ENCODE measurements around the gene TTC21B. TPM values are rescaled to one million over a fixed set of nuclear protein-coding genes. Genes with fewer than 3 reads are reported as not detected.

The TTC21B gene
- total and polyA plus RNA-seq, 4 donors = 21.3 to 79.2 (median 28.7) TPM

DNA sequence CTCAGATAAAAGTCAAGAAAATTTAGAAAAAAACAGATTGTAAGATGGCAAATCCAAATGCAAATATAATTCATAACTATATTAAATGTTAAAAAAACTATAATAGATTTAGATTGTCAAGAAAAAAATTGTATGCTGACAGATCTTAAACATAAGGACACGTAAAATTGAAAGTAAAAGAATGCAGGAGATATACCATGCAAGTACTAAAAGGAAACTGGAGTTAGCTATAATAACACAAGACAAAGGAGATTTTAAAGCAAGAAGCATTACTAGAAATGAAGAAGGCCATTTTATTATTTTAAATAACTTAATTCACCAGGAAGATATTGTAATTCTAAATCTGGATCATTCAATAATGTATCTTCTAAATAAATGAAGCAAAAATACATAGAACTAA is 48.3 kb downstream of the TTC21B start:
- Histone ChIP-seq H3K4me1 (ENCODE audit: control insufficient read depth, insufficient read depth, low read length) (no peaks in the 10 kb centered on the region), H3K9me3 (ENCODE audit: control insufficient read depth, insufficient read depth, low read length) (no peaks in the 10 kb centered on the region), H3K36me3 (ENCODE audit: control insufficient read depth, insufficient read depth, low read length) (peaks cover 12% of the 10 kb centered on the region), H3K27ac (ENCODE audit: low read depth, low read length) (no peak overlapping the region), H3K27me3 (ENCODE audit: control insufficient read depth, insufficient read depth, low read length) (no peaks in the 10 kb centered on the region), H3K4me3 (ENCODE audit: low read depth, low read length) (no peak overlapping the region)
- no peak for DNase-seq (ENCODE audit: low read depth in 4 of 6, low spot score in 6 of 6)
- no CpG with 5 or more reads among the region's 1 CpG for WGBS (ENCODE audit: insufficient coverage)

DNA sequence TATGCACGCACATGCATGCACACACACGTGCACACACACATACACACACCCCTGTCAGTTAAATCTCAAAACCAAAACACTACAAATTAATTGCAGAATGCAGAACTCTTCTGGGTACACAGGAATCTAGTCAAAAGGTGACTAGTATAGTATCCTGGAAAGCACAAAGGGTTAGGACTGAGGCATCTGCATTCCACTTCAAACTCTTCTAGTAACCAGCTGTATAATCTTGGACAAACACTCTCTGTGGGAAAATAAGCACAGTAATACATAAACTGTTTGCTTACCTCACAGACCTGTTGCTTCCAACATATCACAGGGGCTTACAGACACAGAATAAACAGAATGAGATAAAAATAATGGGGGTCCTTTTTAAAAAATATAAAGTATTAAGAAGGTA is 49.1 kb downstream of the TTC21B start:
- no peak for DNase-seq (ENCODE audit: low read depth in 4 of 6, low spot score in 6 of 6)
- no CpG with 5 or more reads among the region's 2 CpGs for WGBS (ENCODE audit: insufficient coverage)

DNA sequence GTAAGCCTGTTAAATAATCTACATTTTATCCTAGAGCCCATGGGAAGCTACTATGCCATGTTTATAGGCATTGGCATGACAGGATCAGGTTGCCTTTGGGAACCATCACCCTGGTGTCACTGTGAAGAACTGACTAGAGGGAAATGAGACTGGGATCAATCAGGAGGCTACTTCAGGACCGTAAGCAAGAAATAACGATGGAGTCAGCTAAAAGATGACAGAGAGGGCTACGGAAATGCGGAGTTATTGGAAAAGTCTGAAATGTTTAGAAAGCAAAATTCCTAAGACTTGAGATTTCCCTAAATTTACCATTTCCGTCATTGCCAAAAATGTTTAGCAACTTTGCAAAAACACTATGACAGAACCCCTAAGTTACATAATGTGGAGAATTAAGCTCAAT is 50.2 kb downstream of the TTC21B start:
- 100% methylated on average over 3 of the region's 5 CpGs for WGBS (ENCODE audit: insufficient coverage)
- Histone ChIP-seq H3K27ac (ENCODE audit: low read depth, low read length) (no peak overlapping the region), H3K4me3 (ENCODE audit: low read depth, low read length) (no peak overlapping the region), H3K9me3 (ENCODE audit: control insufficient read depth, insufficient read depth, low read length) (no peaks in the 10 kb centered on the region), H3K27me3 (ENCODE audit: control insufficient read depth, insufficient read depth, low read length) (no peaks in the 10 kb centered on the region), H3K36me3 (ENCODE audit: control insufficient read depth, insufficient read depth, low read length) (peaks cover 13% of the 10 kb centered on the region), H3K4me1 (ENCODE audit: control insufficient read depth, insufficient read depth, low read length) (no peaks in the 10 kb centered on the region)
- no peak for DNase-seq (ENCODE audit: low read depth in 4 of 6, low spot score in 6 of 6)

More for the DNA sequence above, 49.1 kb downstream of the TTC21B start:
- H3K4me3 ChIP-seq (ENCODE audit: low read depth, low read length) = no peak overlapping the region
- no peak overlapping the region for H3K27ac ChIP-seq (ENCODE audit: low read depth, low read length)
- no peaks in the 10 kb centered on the region for H3K9me3 ChIP-seq (ENCODE audit: control insufficient read depth, insufficient read depth, low read length)
- peaks cover 12% of the 10 kb centered on the region for H3K36me3 ChIP-seq (ENCODE audit: control insufficient read depth, insufficient read depth, low read length)
- no peaks in the 10 kb centered on the region for H3K4me1 ChIP-seq (ENCODE audit: control insufficient read depth, insufficient read depth, low read length)
- H3K27me3 ChIP-seq (ENCODE audit: control insufficient read depth, insufficient read depth, low read length) = no peaks in the 10 kb centered on the region

DNA sequence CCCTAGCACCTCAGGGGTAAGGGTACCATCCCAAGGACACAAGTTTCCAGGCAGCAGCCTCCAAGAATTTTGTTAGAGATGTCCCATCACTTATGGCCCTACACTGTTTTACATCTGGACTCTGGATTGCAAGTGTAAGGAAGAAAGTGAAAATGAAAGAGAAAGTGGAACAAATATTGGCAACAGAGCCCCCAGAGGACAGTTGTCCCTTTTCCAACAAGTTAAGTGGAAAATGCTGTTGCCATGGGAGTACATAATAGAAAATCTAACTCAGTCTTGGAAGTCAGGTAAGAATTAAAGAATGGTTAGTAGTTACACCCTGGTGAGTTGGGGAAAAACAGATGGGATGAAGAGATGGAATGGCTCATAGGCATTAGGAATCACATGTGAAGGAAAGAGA is 50.6 kb downstream of the TTC21B start:
- Histone ChIP-seq H3K27ac (ENCODE audit: low read depth, low read length) (no peak overlapping the region), H3K9me3 (ENCODE audit: control insufficient read depth, insufficient read depth, low read length) (no peaks in the 10 kb centered on the region)
- peak in 2 of 6 donors; percentile 22 to 26 for DNase-seq (ENCODE audit: low read depth in 4 of 6, low spot score in 6 of 6)

DNA sequence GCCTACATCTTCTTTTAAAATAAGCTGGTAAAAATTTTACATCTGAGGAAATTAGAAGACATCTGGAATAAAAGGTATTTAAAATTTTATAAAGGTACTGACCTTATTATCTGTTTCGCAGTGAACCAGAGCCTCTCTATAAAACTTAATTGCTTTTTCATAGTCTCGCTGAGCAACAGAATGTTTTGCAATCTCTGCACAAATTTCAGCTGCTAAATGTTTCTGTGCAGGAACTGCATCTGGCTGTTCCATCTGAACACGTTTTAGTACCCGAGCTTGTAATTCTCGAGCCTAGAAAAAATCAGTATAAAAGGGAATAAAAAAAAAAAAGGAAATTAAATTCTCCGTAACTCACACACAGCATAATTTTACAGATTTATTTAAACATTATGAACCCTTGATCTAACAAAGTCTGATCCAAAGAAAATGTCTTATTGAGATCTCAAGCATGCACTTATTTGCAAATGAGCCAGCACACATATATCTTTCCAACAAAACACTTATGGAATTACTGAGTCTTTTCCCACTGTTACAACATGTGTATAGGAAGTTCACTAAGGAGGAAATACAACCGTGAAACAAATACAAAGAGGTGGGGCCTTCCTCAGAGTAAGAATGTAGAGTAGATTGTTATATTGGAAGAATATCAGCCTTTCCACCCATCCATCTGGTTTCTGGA is 51.8 kb downstream of the TTC21B start:
- Histone ChIP-seq H3K27ac (ENCODE audit: low read depth, low read length) (no peak overlapping the region), H3K4me1 (ENCODE audit: control insufficient read depth, insufficient read depth, low read length) (no peaks in the 10 kb centered on the region), H3K36me3 (ENCODE audit: control insufficient read depth, insufficient read depth, low read length) (peaks cover 21% of the 10 kb centered on the region), H3K4me3 (ENCODE audit: low read depth, low read length) (no peak overlapping the region), H3K27me3 (ENCODE audit: control insufficient read depth, insufficient read depth, low read length) (no peaks in the 10 kb centered on the region), H3K9me3 (ENCODE audit: control insufficient read depth, insufficient read depth, low read length) (no peaks in the 10 kb centered on the region)
- peak in 2 of 6 donors; percentile 46 to 90 for DNase-seq (ENCODE audit: low read depth in 4 of 6, low spot score in 6 of 6)
- WGBS (ENCODE audit: insufficient coverage) = 67% methylated on average over 1 of the region's 7 CpGs

More for the DNA sequence above, 50.6 kb downstream of the TTC21B start:
- no peaks in the 10 kb centered on the region for H3K27me3 ChIP-seq (ENCODE audit: control insufficient read depth, insufficient read depth, low read length)
- no peaks in the 10 kb centered on the region for H3K4me1 ChIP-seq (ENCODE audit: control insufficient read depth, insufficient read depth, low read length)
- H3K4me3 ChIP-seq (ENCODE audit: low read depth, low read length) = no peak overlapping the region
- H3K36me3 ChIP-seq (ENCODE audit: control insufficient read depth, insufficient read depth, low read length) = peaks cover 17% of the 10 kb centered on the region

DNA sequence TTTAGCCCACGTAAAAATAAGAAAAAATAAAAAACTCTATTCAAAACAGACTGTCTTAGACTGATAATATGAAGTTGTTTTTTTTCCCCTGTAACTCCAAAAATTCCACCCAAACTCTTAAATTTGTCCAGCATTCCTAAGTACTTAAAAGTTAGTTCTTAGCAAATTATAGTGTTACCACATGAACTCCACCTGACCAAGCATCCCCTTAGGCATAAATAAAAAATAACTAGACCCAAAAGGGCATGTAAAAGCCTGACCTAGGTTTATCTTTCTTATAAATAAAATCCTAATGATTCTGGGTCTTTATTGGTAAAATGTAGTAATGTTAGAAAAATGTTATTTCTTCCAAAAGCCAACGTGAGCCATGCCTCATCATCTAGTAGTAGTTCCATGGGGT is 54.3 kb downstream of the TTC21B start:
- DNase-seq (ENCODE audit: low read depth in 4 of 6, low spot score in 6 of 6) = no peak
- Histone ChIP-seq H3K4me3 (ENCODE audit: low read depth, low read length) (no peak overlapping the region), H3K9me3 (ENCODE audit: control insufficient read depth, insufficient read depth, low read length) (no peaks in the 10 kb centered on the region), H3K4me1 (ENCODE audit: control insufficient read depth, insufficient read depth, low read length) (no peaks in the 10 kb centered on the region), H3K27ac (ENCODE audit: low read depth, low read length) (no peak overlapping the region), H3K36me3 (ENCODE audit: control insufficient read depth, insufficient read depth, low read length) (peaks cover 21% of the 10 kb centered on the region), H3K27me3 (ENCODE audit: control insufficient read depth, insufficient read depth, low read length) (no peaks in the 10 kb centered on the region)
- no CpG with 5 or more reads among the region's 2 CpGs for whole genome bisulfite sequencing (ENCODE audit: insufficient coverage)

DNA sequence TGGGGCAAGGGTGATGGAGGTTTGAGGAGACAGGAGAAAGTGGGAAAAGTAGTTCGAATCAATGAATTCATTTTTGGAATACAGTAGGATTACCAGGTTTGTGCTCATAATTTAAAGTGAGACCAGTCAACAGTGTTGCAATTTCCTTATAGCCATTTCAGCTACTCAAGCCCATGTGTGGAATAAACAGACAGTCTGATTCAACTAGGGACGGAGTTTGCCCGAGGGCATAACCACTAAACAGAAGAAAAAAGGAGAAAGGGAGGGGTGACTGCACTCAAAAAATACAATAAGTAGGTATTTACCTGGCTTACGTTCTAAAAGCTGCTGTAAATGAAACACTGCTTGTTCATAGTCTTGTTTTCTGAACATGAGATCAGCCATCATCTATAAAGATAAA is 55.2 kb downstream of the TTC21B start:
- Histone ChIP-seq H3K27me3 (ENCODE audit: control insufficient read depth, insufficient read depth, low read length) (no peaks in the 10 kb centered on the region), H3K36me3 (ENCODE audit: control insufficient read depth, insufficient read depth, low read length) (peaks cover 21% of the 10 kb centered on the region)
- WGBS (ENCODE audit: insufficient coverage) = 100% methylated on average over 1 of the region's 4 CpGs

DNA sequence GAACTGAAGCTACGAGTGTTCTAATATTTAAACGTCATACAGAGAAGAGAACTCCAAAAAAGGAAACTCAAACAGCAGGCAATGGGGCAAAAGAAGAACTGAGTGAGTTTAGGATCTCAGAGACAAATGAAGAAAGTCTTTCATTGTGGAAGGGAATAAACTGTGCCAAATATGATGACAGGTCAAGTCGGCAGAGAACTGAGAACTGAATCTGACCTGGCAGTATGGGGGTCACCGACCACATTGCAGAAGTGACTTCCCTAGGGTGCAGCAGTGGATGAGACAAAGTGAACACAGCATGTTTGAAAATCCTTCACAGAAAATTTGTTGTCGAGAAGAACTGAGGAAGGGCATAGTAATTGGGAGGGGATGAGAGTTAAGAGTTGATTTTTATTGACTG is 55.9 kb downstream of the TTC21B start:
- Histone ChIP-seq H3K36me3 (ENCODE audit: control insufficient read depth, insufficient read depth, low read length) (peaks cover 21% of the 10 kb centered on the region), H3K4me3 (ENCODE audit: low read depth, low read length) (no peak overlapping the region), H3K27ac (ENCODE audit: low read depth, low read length) (no peak overlapping the region), H3K4me1 (ENCODE audit: control insufficient read depth, insufficient read depth, low read length) (no peaks in the 10 kb centered on the region), H3K9me3 (ENCODE audit: control insufficient read depth, insufficient read depth, low read length) (no peaks in the 10 kb centered on the region), H3K27me3 (ENCODE audit: control insufficient read depth, insufficient read depth, low read length) (no peaks in the 10 kb centered on the region)
- 73% methylated on average over 5 of the region's 5 CpGs for WGBS (ENCODE audit: insufficient coverage)
- DNase-seq (ENCODE audit: low read depth in 4 of 6, low spot score in 6 of 6) = peak in 1 of 6 donors; percentile 7

More for the DNA sequence above, 55.2 kb downstream of the TTC21B start:
- no peak for DNase-seq (ENCODE audit: low read depth in 4 of 6, low spot score in 6 of 6)
- Histone ChIP-seq H3K27ac (ENCODE audit: low read depth, low read length) (no peak overlapping the region), H3K9me3 (ENCODE audit: control insufficient read depth, insufficient read depth, low read length) (no peaks in the 10 kb centered on the region), H3K4me1 (ENCODE audit: control insufficient read depth, insufficient read depth, low read length) (no peaks in the 10 kb centered on the region), H3K4me3 (ENCODE audit: low read depth, low read length) (no peak overlapping the region)

DNA sequence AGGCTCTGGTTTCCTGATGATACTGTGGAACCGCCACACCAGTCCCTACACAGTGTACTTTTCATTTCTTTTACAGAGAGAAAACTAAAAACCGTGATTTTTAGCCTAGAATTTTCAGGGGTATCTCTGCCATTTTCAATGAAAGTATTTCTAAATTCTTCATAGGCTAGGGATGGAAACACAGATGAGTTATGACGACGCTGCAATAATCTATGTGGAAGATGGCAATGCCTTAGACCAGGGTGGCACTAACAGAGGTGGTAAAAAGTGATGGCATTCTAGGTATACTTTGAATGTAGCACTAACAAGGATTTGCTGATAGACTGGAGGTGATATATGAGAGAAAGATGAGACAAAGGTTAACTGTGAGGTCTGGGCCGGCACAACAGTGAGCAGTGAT is 56.5 kb downstream of the TTC21B start:
- no peaks in the 10 kb centered on the region for H3K4me1 ChIP-seq (ENCODE audit: control insufficient read depth, insufficient read depth, low read length)
- no peak overlapping the region for H3K27ac ChIP-seq (ENCODE audit: low read depth, low read length)
- WGBS (ENCODE audit: insufficient coverage) = 96% methylated on average over 3 of the region's 5 CpGs
- no peak overlapping the region for H3K4me3 ChIP-seq (ENCODE audit: low read depth, low read length)
- no peaks in the 10 kb centered on the region for H3K27me3 ChIP-seq (ENCODE audit: control insufficient read depth, insufficient read depth, low read length)
- H3K36me3 ChIP-seq (ENCODE audit: control insufficient read depth, insufficient read depth, low read length) = peaks cover 21% of the 10 kb centered on the region
- no peak for DNase-seq (ENCODE audit: low read depth in 4 of 6, low spot score in 6 of 6)
- H3K9me3 ChIP-seq (ENCODE audit: control insufficient read depth, insufficient read depth, low read length) = no peaks in the 10 kb centered on the region

DNA sequence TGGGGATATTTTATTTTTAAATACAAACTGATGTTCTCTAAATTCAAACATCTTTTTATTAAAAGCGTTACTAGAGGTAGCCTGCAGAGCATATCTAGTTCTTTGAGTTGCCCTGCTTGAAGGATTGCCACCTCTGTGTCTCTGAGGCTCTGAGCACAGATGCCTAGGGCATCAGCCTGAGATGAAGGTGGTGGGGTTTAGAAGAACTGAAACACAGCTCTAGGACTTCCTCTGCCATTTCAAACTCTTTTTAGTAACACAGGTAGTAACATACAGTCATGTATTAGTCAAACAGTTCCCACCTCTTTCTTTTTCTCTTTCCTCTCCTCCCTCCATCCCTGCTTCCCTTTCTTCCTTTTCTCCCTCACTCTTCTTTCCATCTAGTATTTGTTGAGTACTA is 57.6 kb downstream of the TTC21B start:
- Histone ChIP-seq H3K4me3 (ENCODE audit: low read depth, low read length) (no peak overlapping the region), H3K36me3 (ENCODE audit: control insufficient read depth, insufficient read depth, low read length) (peaks cover 16% of the 10 kb centered on the region), H3K27me3 (ENCODE audit: control insufficient read depth, insufficient read depth, low read length) (no peaks in the 10 kb centered on the region), H3K4me1 (ENCODE audit: control insufficient read depth, insufficient read depth, low read length) (no peaks in the 10 kb centered on the region), H3K9me3 (ENCODE audit: control insufficient read depth, insufficient read depth, low read length) (no peaks in the 10 kb centered on the region), H3K27ac (ENCODE audit: low read depth, low read length) (no peak overlapping the region)
- no CpG with 5 or more reads among the region's 1 CpG for WGBS (ENCODE audit: insufficient coverage)
- no peak for DNase-seq (ENCODE audit: low read depth in 4 of 6, low spot score in 6 of 6)

Measured in spinal cord (tissue), 10 donors.